Thoracic aorta (tissue), 2 donors: ENCODE data around the gene PSMD13. TPM values are rescaled to one million over a fixed set of nuclear protein-coding genes. Genes with fewer than 3 reads are reported as not detected.

Source experiments
- ATAC-seq: fragments of 150-250 bp; one replicate; pipeline ENCODE4 v1.8.0; 2017; ENCODE audit warnings: low read depth; ENCODE audit not compliant: insufficient number of reproducible peaks, low FRiP score
- DNase-seq: peaks from one replicate; pipeline ENCODE4 v3.0.0-alpha.2; 2020; ENCODE audit warnings: low spot score
- H3K27ac ChIP-seq, 2 donors: fragments of 200-600 bp; sonication (generic); 1 replicate in 1 of 2; 2 replicates in 1 of 2; pipeline ENCODE4 v1.5.1; 2016; ENCODE audit warnings: mild to moderate bottlenecking in 2 of 2, moderate library complexity in 2 of 2
- H3K27me3 ChIP-seq: fragments of 200-600 bp; sonication (generic); replicated peaks from 2 replicates; pipeline ENCODE4 v1.6.0; 2016; ENCODE audit warnings: mild to moderate bottlenecking; ENCODE audit not compliant: insufficient read depth
- H3K36me3 ChIP-seq: fragments of 200-600 bp; sonication (generic); one replicate; pipeline ENCODE4 v1.5.1; 2016
- H3K4me1 ChIP-seq, 2 donors: fragments of 200-600 bp; sonication (generic); 1 replicate in 1 of 2; 2 replicates in 1 of 2; pipeline versions ENCODE4 v1.5.1 to v1.6.0; 2016; ENCODE audit warnings: low read depth in 2 of 2, mild to moderate bottlenecking in 1 of 2; ENCODE audit not compliant: control insufficient read depth in 1 of 2
- H3K4me3 ChIP-seq: fragments of 200-600 bp; sonication (generic); 2 replicates; pipeline ENCODE4 v1.5.1; 2016; ENCODE audit warnings: mild to moderate bottlenecking
- H3K9me3 ChIP-seq: fragments of 200-600 bp; sonication (generic); 2 replicates; pipeline ENCODE4 v1.5.1; 2016
- total RNA-seq, 2 donors: library from RNA; depleted of rRNA; stranded (reverse); fragments of >200 nt; gene quantifications; one replicate each; pipeline versions ENCODE4 v1.1.0 to v1.2.3, GENCODE V29; 2016
- TF ChIP-seq, protein P1 (sequence below): fragments of 200-600 bp; sonication (generic); IDR thresholded peaks from one replicate; pipeline ENCODE4 v1.5.1; 2019; ENCODE audit warnings: antibody characterized with exemption

The PSMD13 gene
- total RNA-seq, 2 donors from 2014 or later: 79.6 to 90.8 TPM

DNA sequence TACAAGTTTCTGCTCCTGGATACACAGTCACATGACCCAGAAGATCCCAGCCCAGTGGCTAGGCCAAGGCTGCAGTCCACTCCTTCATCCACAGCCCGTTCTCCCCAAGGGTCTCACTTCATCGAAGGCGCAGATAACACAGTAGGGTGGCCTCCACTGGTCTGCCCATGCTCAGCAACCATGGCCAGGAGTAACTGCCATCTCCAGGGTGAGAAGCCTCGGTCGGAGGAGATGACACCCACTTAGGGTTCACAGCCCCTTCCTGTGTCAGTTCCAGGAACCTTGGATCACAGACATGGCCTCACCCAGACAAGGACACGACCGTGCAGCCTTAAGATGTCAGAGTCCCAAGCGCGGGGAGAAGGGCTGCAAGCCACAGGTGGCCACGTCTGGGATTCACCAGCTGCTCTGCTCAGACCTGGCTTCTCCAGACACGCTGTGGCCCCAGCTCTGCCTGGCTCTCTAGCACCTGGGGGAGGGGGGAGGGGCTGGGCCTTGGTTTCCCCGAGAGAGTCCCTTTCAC, 32.1 kb upstream of the PSMD13 start:
- peaks cover 18 to 39% of the 10 kb centered on the region in 2 donors for H3K4me1 ChIP-seq
- TF ChIP-seq, protein P1, sequence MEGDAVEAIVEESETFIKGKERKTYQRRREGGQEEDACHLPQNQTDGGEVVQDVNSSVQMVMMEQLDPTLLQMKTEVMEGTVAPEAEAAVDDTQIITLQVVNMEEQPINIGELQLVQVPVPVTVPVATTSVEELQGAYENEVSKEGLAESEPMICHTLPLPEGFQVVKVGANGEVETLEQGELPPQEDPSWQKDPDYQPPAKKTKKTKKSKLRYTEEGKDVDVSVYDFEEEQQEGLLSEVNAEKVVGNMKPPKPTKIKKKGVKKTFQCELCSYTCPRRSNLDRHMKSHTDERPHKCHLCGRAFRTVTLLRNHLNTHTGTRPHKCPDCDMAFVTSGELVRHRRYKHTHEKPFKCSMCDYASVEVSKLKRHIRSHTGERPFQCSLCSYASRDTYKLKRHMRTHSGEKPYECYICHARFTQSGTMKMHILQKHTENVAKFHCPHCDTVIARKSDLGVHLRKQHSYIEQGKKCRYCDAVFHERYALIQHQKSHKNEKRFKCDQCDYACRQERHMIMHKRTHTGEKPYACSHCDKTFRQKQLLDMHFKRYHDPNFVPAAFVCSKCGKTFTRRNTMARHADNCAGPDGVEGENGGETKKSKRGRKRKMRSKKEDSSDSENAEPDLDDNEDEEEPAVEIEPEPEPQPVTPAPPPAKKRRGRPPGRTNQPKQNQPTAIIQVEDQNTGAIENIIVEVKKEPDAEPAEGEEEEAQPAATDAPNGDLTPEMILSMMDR: no peak
- no peak for ATAC-seq
- DNase-seq: no peak
- no peaks in the 10 kb centered on the region for H3K9me3 ChIP-seq
- peaks cover 22% of the 10 kb centered on the region for H3K36me3 ChIP-seq
- no peak overlapping the region for H3K4me3 ChIP-seq
- no peak overlapping the region for H3K27ac ChIP-seq
- no peaks in the 10 kb centered on the region for H3K27me3 ChIP-seq

DNA sequence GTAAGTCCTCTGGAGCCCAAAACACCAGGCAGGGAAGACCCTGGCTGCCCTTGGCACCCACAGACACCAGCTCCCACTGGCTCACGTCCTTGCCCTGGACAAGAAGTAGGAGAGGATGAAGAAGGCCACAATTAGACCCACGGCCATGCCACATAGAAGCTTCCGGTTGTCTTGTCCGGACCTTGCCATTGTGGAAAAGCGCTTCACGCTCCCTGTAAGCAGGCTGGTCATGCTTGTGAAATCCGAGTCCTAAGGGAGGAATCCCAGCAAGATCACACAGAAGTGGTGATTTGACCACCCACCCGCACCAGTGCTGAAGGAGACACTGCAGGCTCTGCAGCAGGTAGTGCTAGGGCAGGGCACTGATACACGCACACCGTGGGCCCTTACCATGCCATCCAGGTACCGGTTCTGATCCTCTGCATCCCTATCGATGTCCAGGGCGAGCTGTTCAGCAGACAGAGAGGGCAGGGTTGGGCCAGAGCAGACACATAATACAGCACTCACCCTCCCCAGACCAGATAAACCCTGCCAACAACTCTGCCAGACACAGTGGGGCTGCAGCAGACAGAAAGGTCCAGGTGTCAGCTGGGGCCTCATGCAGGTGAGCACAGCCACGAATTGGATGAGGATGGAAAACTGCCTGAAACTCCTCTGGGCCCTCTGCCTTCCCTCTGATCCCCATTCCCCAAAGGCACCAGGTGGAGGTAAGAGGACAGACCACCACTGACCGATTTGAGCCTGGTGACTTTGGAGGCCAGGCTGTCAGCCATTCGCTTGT, 31.4 kb upstream of the PSMD13 start:
- Histone ChIP-seq H3K27ac (no peak overlapping the region), H3K27me3 (no peaks in the 10 kb centered on the region), H3K4me1 (peaks cover 25 to 46% of the 10 kb centered on the region in 2 donors), H3K4me3 (peak overlapping the region; percentile 98), H3K36me3 (peaks cover 24% of the 10 kb centered on the region), H3K9me3 (no peaks in the 10 kb centered on the region)
- TF ChIP-seq, protein P1: no peak
- ATAC-seq (no peak), DNase-seq (no peak)

DNA sequence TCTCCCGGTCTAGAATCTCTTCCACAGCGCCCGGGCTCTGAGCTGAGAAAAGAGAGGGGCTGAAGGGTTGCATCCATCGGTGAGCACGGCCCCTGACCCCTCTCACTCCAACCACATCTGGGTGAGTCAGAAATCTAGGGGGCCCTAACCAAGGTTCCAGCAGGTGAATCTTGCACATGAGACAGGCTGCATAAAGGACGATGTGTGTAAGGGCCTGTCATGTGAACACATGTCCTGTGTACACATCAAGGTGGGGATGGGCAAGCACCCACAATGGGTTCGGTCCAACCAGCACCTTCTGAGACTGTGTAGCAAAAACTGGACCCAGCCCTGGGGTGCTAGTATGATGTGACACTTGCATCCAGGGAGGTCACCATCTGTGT, 30.8 kb upstream of the PSMD13 start:
- TF ChIP-seq, protein P1: no peak
- peak overlapping the region; percentile 98 for H3K4me3 ChIP-seq
- peaks cover 29 to 52% of the 10 kb centered on the region in 2 donors for H3K4me1 ChIP-seq
- H3K36me3 ChIP-seq: peaks cover 26% of the 10 kb centered on the region
- H3K9me3 ChIP-seq: no peaks in the 10 kb centered on the region
- ATAC-seq (no peak), DNase-seq (no peak)
- H3K27me3 ChIP-seq: no peaks in the 10 kb centered on the region
- H3K27ac ChIP-seq: peak overlapping the region in 1 of 2 donors; percentile 91

DNA sequence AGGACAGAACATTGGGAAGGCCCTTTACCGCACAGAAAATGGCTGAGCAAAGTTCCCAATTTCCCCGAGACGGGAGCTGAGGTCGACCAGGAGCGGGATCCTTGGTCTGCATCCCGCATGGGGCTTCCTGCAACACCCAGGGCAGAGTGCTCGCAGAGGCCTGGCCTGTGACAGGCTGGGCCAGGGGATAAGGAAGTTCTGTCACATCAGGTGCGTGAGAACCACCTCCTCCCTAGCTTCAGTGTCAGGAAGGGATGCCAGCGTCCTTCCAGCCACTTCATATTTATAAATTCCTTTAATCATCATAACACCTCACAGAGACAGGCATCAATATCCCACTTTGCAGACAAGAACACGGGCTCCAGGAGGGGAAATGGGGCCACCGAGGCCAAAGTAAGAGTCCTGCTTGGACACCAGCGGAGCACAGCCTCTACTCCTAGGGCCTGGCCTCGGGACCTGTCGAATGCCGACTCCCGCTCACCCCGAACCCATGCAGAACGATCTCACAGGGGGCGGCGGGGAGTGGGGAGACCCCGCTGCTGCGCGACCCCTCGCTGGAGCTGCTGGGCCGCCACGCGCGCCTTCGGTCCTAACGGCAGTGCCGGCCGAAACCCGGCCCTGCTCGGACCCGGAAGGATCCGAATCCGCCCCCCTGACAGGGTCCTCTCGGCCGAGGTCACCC, 30.1 kb upstream of the PSMD13 start:
- Histone ChIP-seq H3K4me1 (peaks cover 30 to 59% of the 10 kb centered on the region in 2 donors), H3K27ac (peak overlapping the region; percentile 91 to 96), H3K4me3 (peak overlapping the region; percentile 98), H3K27me3 (no peaks in the 10 kb centered on the region), H3K36me3 (peaks cover 28% of the 10 kb centered on the region), H3K9me3 (no peaks in the 10 kb centered on the region)
- DNase-seq (no peak), ATAC-seq (no peak)
- TF ChIP-seq, protein P1: no peak

DNA sequence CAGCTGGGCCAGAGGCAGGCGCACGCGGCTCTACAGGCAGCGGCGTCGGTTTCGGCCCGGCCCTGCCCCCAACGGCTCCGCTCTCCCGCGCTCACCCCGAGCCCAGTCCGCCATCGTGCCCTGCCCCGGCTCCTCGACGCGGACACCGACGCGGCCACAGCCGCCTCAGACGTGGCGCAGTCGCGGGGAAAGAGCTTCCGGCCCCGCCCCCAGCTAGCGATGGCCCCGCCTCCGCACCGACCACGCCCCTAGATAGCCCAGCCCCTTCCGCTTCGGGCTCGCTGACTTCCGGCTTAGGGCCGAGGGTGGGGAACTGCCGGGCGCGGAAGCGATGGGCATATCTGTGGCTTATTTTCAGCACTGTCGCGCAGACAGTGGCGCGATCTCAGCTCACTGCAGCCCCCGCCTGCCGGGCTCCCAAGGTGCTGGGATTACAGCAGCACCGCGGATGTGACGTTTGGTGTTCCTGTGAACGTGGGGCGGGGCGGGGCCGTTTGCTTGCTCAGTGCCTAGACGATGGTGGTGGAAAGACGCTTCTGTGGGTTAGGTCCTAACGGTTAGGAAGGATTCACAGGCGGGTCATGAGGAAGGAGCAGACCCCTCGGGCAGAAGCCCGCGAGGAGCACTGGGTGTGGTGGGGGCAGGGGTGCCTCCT, 29.4 kb upstream of the PSMD13 start, which contains the start of the genes BET1L and RIC8A:
Gene BET1L, minus strand, starts transcription at position 192 of the 655 bp plus-strand sequence. Its CDS starts 78 bp downstream, at position 114.
Gene RIC8A, plus strand, starts transcription at position 501 of the 655 bp plus-strand sequence. CDS start 1,147 bp downstream, outside the sequence.
- no peaks in the 10 kb centered on the region for H3K27me3 ChIP-seq
- H3K4me1 ChIP-seq: peaks cover 30 to 62% of the 10 kb centered on the region in 2 donors
- peak within 1 kb of the TSS; percentile 91 to 96 for H3K27ac ChIP-seq
- peak within 1 kb of the TSS; percentile 98 for H3K4me3 ChIP-seq
- peak; percentile 93 for DNase-seq
- H3K36me3 ChIP-seq: peaks cover 34% of the 10 kb centered on the region
- ATAC-seq: peak; percentile 86
- H3K9me3 ChIP-seq: no peaks in the 10 kb centered on the region
- TF ChIP-seq, protein P1: no peak
